Measurements from ENCODE around the gene MFAP5.

GRCh38 chr12:8678661-8679111, 16.1 kb upstream of the MFAP5 start:
- TF ChIP-seq CTCF (conservative IDR thresholded peaks at IDR 0.05 in 1 of 2, IDR thresholded peaks at IDR 0.05 in 1 of 2; ENCODE audit: extremely low read depth in 1 of 2, insufficient read depth in 1 of 2, low read depth in 1 of 2, low read length in 2 of 2) (no peak), EZH2 (IDR thresholded peaks at IDR 0.05; ENCODE audit: borderline replicate concordance, low read length) (no peak)
